SK-N-MC (cell line): ENCODE results near the gene GHSR.

Experiments used
- EZH2 ChIP-seq: fragments of 200-600 bp; sonication (generic); IDR thresholded peaks from one replicate; pipeline ENCODE4 v1.6.1; 2017; ENCODE audit warnings: antibody characterized with exemption
- FOXP2 ChIP-seq: optimal IDR thresholded peaks from 2 replicates; pipeline ENCODE3; 2011; ENCODE audit warnings: mild to moderate bottlenecking, moderate library complexity; ENCODE audit not compliant: insufficient read depth; ENCODE audit errors: extremely low read length, control extremely low read depth
- POLR2AphosphoS5 ChIP-seq: IDR thresholded peaks from 2 replicates; pipeline ENCODE4 v1.6.1; 2012; ENCODE audit warnings: mild to moderate bottlenecking, low read depth, low read length, borderline replicate concordance

GRCh38 chr3:172410702-172411477 is 37.4 kb downstream of the GHSR start:
- TF ChIP-seq POLR2AphosphoS5 (no peak), EZH2 (no peak), FOXP2 (no peak)
